ENCODE measurements around the gene SH3PXD2B. TPM values are rescaled to one million over a fixed set of nuclear protein-coding genes. Genes with fewer than 3 reads are reported as not detected.

SH3PXD2B gene
- total RNA-seq, 4 donors from 2014 or later: 26.6 to 48.7 (median 38.9) TPM

GRCh38 chr5:172353271-172353812, 101.0 kb downstream of the SH3PXD2B start:
- TF ChIP-seq, protein P1, sequence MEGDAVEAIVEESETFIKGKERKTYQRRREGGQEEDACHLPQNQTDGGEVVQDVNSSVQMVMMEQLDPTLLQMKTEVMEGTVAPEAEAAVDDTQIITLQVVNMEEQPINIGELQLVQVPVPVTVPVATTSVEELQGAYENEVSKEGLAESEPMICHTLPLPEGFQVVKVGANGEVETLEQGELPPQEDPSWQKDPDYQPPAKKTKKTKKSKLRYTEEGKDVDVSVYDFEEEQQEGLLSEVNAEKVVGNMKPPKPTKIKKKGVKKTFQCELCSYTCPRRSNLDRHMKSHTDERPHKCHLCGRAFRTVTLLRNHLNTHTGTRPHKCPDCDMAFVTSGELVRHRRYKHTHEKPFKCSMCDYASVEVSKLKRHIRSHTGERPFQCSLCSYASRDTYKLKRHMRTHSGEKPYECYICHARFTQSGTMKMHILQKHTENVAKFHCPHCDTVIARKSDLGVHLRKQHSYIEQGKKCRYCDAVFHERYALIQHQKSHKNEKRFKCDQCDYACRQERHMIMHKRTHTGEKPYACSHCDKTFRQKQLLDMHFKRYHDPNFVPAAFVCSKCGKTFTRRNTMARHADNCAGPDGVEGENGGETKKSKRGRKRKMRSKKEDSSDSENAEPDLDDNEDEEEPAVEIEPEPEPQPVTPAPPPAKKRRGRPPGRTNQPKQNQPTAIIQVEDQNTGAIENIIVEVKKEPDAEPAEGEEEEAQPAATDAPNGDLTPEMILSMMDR (IDR thresholded peaks at IDR 0.05; ENCODE audit: low read depth): no peak

- TF ChIP-seq, protein P1 (IDR thresholded peaks at IDR 0.05; ENCODE audit: low read depth): no peak
Observed at GRCh38 chr5:172351240-172351778, 103.0 kb downstream of the SH3PXD2B start.

- TF ChIP-seq, protein P1 (IDR thresholded peaks at IDR 0.05; ENCODE audit: low read depth): no peak
Observed at GRCh38 chr5:172350212-172351181, 103.8 kb downstream of the SH3PXD2B start.

DNA sequence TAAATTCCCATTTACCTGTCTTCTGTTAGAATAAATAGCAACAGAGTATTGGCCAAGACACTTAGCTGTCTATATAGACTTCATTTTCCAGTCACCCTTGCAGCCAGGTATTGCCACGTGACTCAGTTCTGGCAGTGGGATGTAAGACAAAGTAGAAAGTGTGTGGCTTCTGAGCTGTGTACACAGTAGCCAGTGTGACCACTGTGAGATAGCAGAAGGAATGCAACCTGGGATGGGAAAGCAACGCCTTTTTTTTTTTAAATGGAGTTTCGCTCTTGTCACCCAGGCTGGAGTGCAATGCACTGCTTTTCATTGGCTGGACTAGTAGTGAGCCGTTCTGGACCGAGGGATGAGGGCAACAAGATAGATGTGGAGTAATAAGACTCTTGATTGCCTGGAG, 106.2 kb downstream of the SH3PXD2B start:
- TF ChIP-seq, protein P1 (IDR thresholded peaks at IDR 0.05; ENCODE audit: low read depth): no peak

- TF ChIP-seq, protein P1 (IDR thresholded peaks at IDR 0.05; ENCODE audit: low read depth): no peak
Observed at GRCh38 chr5:172347496-172348052, 106.8 kb downstream of the SH3PXD2B start.

- TF ChIP-seq, protein P1 (IDR thresholded peaks at IDR 0.05; ENCODE audit: low read depth): no peak
Observed at GRCh38 chr5:172345881-172346280, 108.4 kb downstream of the SH3PXD2B start.
